ENCODE results near the gene FHIT.

The FHIT gene

GRCh38 chr3:61251174-61251972 lies at the start of gene FHIT:
TSS of gene FHIT (minus strand) at chr3:61251452.
- in situ Hi-C loops (cut with MboI; ENCODE audit: low sequenced_read_pairs), result no loop called here

GRCh38 chr3:61300786-61301185 lies 49.5 kb upstream of the FHIT start:
- in situ Hi-C loops (cut with MboI; ENCODE audit: low sequenced_read_pairs), result no loop called here

GRCh38 chr3:61300006-61300380 lies 48.7 kb upstream of the FHIT start:
- in situ Hi-C loops (cut with MboI; ENCODE audit: low sequenced_read_pairs), result no loop called here

- in situ Hi-C loops (cut with MboI; ENCODE audit: low sequenced_read_pairs), result no loop called here
These were observed 48.2 kb upstream of the FHIT start for GRCh38 chr3:61299343-61300005.

- in situ Hi-C loops (cut with MboI; ENCODE audit: low sequenced_read_pairs), result no loop called here
These were observed 46.6 kb upstream of the FHIT start for GRCh38 chr3:61297821-61298220.

GRCh38 chr3:61288446-61288845 lies 37.2 kb upstream of the FHIT start:
- in situ Hi-C loops (cut with MboI; ENCODE audit: low sequenced_read_pairs), result no loop called here

- in situ Hi-C loops (cut with MboI; ENCODE audit: low sequenced_read_pairs), result no loop called here
These were observed 32.6 kb upstream of the FHIT start for GRCh38 chr3:61283876-61284275.

GRCh38 chr3:61278713-61279112 lies 27.5 kb upstream of the FHIT start:
- in situ Hi-C loops (cut with MboI; ENCODE audit: low sequenced_read_pairs), result no loop called here

- in situ Hi-C loops (cut with MboI; ENCODE audit: low sequenced_read_pairs), result no loop called here
These were observed 26.2 kb upstream of the FHIT start for GRCh38 chr3:61277411-61277810.

- in situ Hi-C loops (cut with MboI; ENCODE audit: low sequenced_read_pairs), result no loop called here
These were observed 18.2 kb upstream of the FHIT start for GRCh38 chr3:61269435-61269834.

GRCh38 chr3:61268644-61269043 lies 17.4 kb upstream of the FHIT start:
- in situ Hi-C loops (cut with MboI; ENCODE audit: low sequenced_read_pairs), result no loop called here

- in situ Hi-C loops (cut with MboI; ENCODE audit: low sequenced_read_pairs), result no loop called here
These were observed 13.0 kb upstream of the FHIT start for GRCh38 chr3:61264281-61264680.

GRCh38 chr3:61257148-61257547 lies 5.9 kb upstream of the FHIT start:
- in situ Hi-C loops (cut with MboI; ENCODE audit: low sequenced_read_pairs), result no loop called here

- in situ Hi-C loops (cut with MboI; ENCODE audit: low sequenced_read_pairs), result no loop called here
These were observed 2.5 kb upstream of the FHIT start for GRCh38 chr3:61253756-61254155.

- in situ Hi-C loops (cut with MboI; ENCODE audit: low sequenced_read_pairs), result no loop called here
These were observed 1.6 kb upstream of the FHIT start for GRCh38 chr3:61252836-61253235.

GRCh38 chr3:61250784-61251173 lies 473 bp downstream of the FHIT start:
- in situ Hi-C loops (cut with MboI; ENCODE audit: low sequenced_read_pairs), result no loop called here

- in situ Hi-C loops (cut with MboI; ENCODE audit: low sequenced_read_pairs), result no loop called here
These were observed 2.8 kb downstream of the FHIT start for GRCh38 chr3:61248496-61248895.

GRCh38 chr3:61247191-61247590 lies 4.1 kb downstream of the FHIT start:
- in situ Hi-C loops (cut with MboI; ENCODE audit: low sequenced_read_pairs), result no loop called here

GRCh38 chr3:61239871-61240270 lies 11.4 kb downstream of the FHIT start:
- in situ Hi-C loops (cut with MboI; ENCODE audit: low sequenced_read_pairs), result no loop called here

GRCh38 chr3:61237858-61238257 lies 13.4 kb downstream of the FHIT start:
- in situ Hi-C loops (cut with MboI; ENCODE audit: low sequenced_read_pairs), result no loop called here

- in situ Hi-C loops (cut with MboI; ENCODE audit: low sequenced_read_pairs), result no loop called here
These were observed 14.7 kb downstream of the FHIT start for GRCh38 chr3:61236556-61236955.

- in situ Hi-C loops (cut with MboI; ENCODE audit: low sequenced_read_pairs), result no loop called here
These were observed 17.5 kb downstream of the FHIT start for GRCh38 chr3:61233746-61234145.

- in situ Hi-C loops (cut with MboI; ENCODE audit: low sequenced_read_pairs), result no loop called here
These were observed 19.6 kb downstream of the FHIT start for GRCh38 chr3:61231693-61232092.

Measured in HL-60/S4 treated with retinoic acid at 250 ng/mL for 4 days and 3 days (cell line).